ENCODE results near the gene SEMA3G. TPM values are rescaled to one million over a fixed set of nuclear protein-coding genes. Genes with fewer than 3 reads are reported as not detected.

SEMA3G gene
- polyA plus RNA-seq, 1 donor (not counting 4 experiments of a cell fraction or from before 2014, with no cell fraction given): 0.07 TPM

- Histone ChIP-seq H3K9me1 (ENCODE audit: control insufficient read depth, extremely low read depth, insufficient read depth, low read length) (no peaks in the 10 kb centered on the region), H3K4me3 (ENCODE audit: control insufficient read depth in 2 of 3, extremely low read depth in 1 of 3, insufficient read depth in 2 of 3, low read depth in 1 of 3, low read length in 3 of 3) (no peak overlapping the region), H3K9me3 (ENCODE audit: control insufficient read depth, low read depth, low read length) (no peaks in the 10 kb centered on the region), H3K27me3 (ENCODE audit: control insufficient read depth, extremely low read depth, insufficient read depth, low read length) (no peaks in the 10 kb centered on the region), H4K20me1 (ENCODE audit: control insufficient read depth, extremely low read depth, insufficient read depth, low read length) (peaks cover 4% of the 10 kb centered on the region), H3K36me3 (ENCODE audit: control insufficient read depth in 2 of 2, extremely low read depth in 1 of 2, insufficient read depth in 2 of 2, low read length in 2 of 2) (peaks cover 41 to 48% of the 10 kb centered on the region in 2 experiments), H2AFZ (ENCODE audit: control insufficient read depth, low read length) (no peak overlapping the region), H3K4me1 (ENCODE audit: control insufficient read depth, extremely low read depth, insufficient read depth, low read length) (no peaks in the 10 kb centered on the region), H3K27ac (ENCODE audit: control insufficient read depth, insufficient read depth, low read length) (no peak overlapping the region), H3K79me2 (ENCODE audit: control insufficient read depth, insufficient read depth, low read length) (peaks cover 21% of the 10 kb centered on the region), H3K9ac (ENCODE audit: control insufficient read depth, extremely low read depth, insufficient read depth, low read length) (no peak overlapping the region), H3K4me2 (ENCODE audit: control insufficient read depth, extremely low read depth, insufficient read depth, low read depth, low read length) (no peak overlapping the region)
- no peak for FAIRE-seq
- DNase-seq (ENCODE audit: low read depth, low spot score): no peak
- TF ChIP-seq, protein P1, sequence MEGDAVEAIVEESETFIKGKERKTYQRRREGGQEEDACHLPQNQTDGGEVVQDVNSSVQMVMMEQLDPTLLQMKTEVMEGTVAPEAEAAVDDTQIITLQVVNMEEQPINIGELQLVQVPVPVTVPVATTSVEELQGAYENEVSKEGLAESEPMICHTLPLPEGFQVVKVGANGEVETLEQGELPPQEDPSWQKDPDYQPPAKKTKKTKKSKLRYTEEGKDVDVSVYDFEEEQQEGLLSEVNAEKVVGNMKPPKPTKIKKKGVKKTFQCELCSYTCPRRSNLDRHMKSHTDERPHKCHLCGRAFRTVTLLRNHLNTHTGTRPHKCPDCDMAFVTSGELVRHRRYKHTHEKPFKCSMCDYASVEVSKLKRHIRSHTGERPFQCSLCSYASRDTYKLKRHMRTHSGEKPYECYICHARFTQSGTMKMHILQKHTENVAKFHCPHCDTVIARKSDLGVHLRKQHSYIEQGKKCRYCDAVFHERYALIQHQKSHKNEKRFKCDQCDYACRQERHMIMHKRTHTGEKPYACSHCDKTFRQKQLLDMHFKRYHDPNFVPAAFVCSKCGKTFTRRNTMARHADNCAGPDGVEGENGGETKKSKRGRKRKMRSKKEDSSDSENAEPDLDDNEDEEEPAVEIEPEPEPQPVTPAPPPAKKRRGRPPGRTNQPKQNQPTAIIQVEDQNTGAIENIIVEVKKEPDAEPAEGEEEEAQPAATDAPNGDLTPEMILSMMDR (optimal IDR thresholded peaks at IDR 0.05 in 1 of 3, IDR thresholded peaks at IDR 0.05 in 1 of 3, conservative IDR thresholded peaks at IDR 0.05 in 1 of 3; ENCODE audit: extremely low read depth in 1 of 3, insufficient read depth in 2 of 3, low read length in 3 of 3): no peak
- no peak for TF ChIP-seq EZH2 (IDR thresholded peaks at IDR 0.05; ENCODE audit: low read length)
- dilution Hi-C loops (cut with MboI; ENCODE audit: extremely low pct_ligation_motif_present, low sequenced_read_pairs): no loop called here
These were observed 26.0 kb upstream of the SEMA3G start for GRCh38 chr3:52470920-52471319.

GRCh38 chr3:52469001-52469400 lies 24.1 kb upstream of the SEMA3G start:
- Histone ChIP-seq H3K9me3 (ENCODE audit: control insufficient read depth, low read depth, low read length) (no peaks in the 10 kb centered on the region), H3K9ac (ENCODE audit: control insufficient read depth, extremely low read depth, insufficient read depth, low read length) (no peak overlapping the region), H3K4me1 (ENCODE audit: control insufficient read depth, extremely low read depth, insufficient read depth, low read length) (no peaks in the 10 kb centered on the region), H3K36me3 (ENCODE audit: control insufficient read depth in 2 of 2, extremely low read depth in 1 of 2, insufficient read depth in 2 of 2, low read length in 2 of 2) (peaks cover 32 to 44% of the 10 kb centered on the region in 2 experiments), H4K20me1 (ENCODE audit: control insufficient read depth, extremely low read depth, insufficient read depth, low read length) (peaks cover 4% of the 10 kb centered on the region), H3K4me3 (ENCODE audit: control insufficient read depth in 2 of 3, extremely low read depth in 1 of 3, insufficient read depth in 2 of 3, low read depth in 1 of 3, low read length in 3 of 3) (no peak overlapping the region), H3K27me3 (ENCODE audit: control insufficient read depth, extremely low read depth, insufficient read depth, low read length) (no peaks in the 10 kb centered on the region), H3K4me2 (ENCODE audit: control insufficient read depth, extremely low read depth, insufficient read depth, low read depth, low read length) (no peak overlapping the region), H3K79me2 (ENCODE audit: control insufficient read depth, insufficient read depth, low read length) (peaks cover 33% of the 10 kb centered on the region), H3K9me1 (ENCODE audit: control insufficient read depth, extremely low read depth, insufficient read depth, low read length) (no peaks in the 10 kb centered on the region), H2AFZ (ENCODE audit: control insufficient read depth, low read length) (no peak overlapping the region), H3K27ac (ENCODE audit: control insufficient read depth, insufficient read depth, low read length) (no peak overlapping the region)
- TF ChIP-seq, protein P1 (optimal IDR thresholded peaks at IDR 0.05 in 1 of 3, IDR thresholded peaks at IDR 0.05 in 1 of 3, conservative IDR thresholded peaks at IDR 0.05 in 1 of 3; ENCODE audit: extremely low read depth in 1 of 3, insufficient read depth in 2 of 3, low read length in 3 of 3): no peak
- TF ChIP-seq EZH2 (IDR thresholded peaks at IDR 0.05; ENCODE audit: low read length): no peak
- FAIRE-seq: no peak
- DNase-seq (ENCODE audit: low read depth, low spot score): no peak
- dilution Hi-C loops (cut with MboI; ENCODE audit: extremely low pct_ligation_motif_present, low sequenced_read_pairs): no loop called here
